ENCODE measurements around the gene TMEM95.
A peak's percentile ranks its signal among the peaks of the same experiment; 100 is the strongest.

The TMEM95 gene

GRCh38 chr17:7348478-7349242, 6.3 kb upstream of the TMEM95 start:
- Histone ChIP-seq H3K4me3 (ENCODE audit: low read depth, low read length) (no peak overlapping the region), H3K9ac (ENCODE audit: low read depth, low read length) (no peak overlapping the region), H3K36me3 (ENCODE audit: control insufficient read depth, insufficient read depth, low read length) (no peaks in the 10 kb centered on the region), H3K9me3 (ENCODE audit: control insufficient read depth, insufficient read depth, low read length) (no peaks in the 10 kb centered on the region), H3K4me1 (ENCODE audit: control insufficient read depth, insufficient read depth, low read length) (peaks cover 9% of the 10 kb centered on the region), H3K27me3 (ENCODE audit: control insufficient read depth, insufficient read depth, low read length) (peaks cover 3% of the 10 kb centered on the region), H3K27ac (ENCODE audit: low read depth, low read length) (no peak overlapping the region)

GRCh38 chr17:7351665-7352502, 3.1 kb upstream of the TMEM95 start, which contains the start of gene KCTD11:
Gene KCTD11 (plus strand): TSS chr17:7352162.
- Histone ChIP-seq H3K27me3 (ENCODE audit: control insufficient read depth, insufficient read depth, low read length) (peaks cover 3% of the 10 kb centered on the region), H3K27ac (ENCODE audit: low read depth, low read length) (peak within 1 kb of the TSS; percentile 93), H3K36me3 (ENCODE audit: control insufficient read depth, insufficient read depth, low read length) (no peaks in the 10 kb centered on the region), H3K9ac (ENCODE audit: low read depth, low read length) (peak within 1 kb of the TSS; percentile 75), H3K9me3 (ENCODE audit: control insufficient read depth, insufficient read depth, low read length) (no peaks in the 10 kb centered on the region), H3K4me1 (ENCODE audit: control insufficient read depth, insufficient read depth, low read length) (peaks cover 14% of the 10 kb centered on the region), H3K4me3 (ENCODE audit: low read depth, low read length) (peak within 1 kb of the TSS; percentile 88)

- peak overlapping the region; percentile 88 for H3K4me3 ChIP-seq (ENCODE audit: low read depth, low read length)
- H3K4me1 ChIP-seq (ENCODE audit: control insufficient read depth, insufficient read depth, low read length), result peaks cover 14% of the 10 kb centered on the region
- H3K9ac ChIP-seq (ENCODE audit: low read depth, low read length), result peak overlapping the region; percentile 75; the same call in 1 of the 2 replicates
- no peaks in the 10 kb centered on the region for H3K9me3 ChIP-seq (ENCODE audit: control insufficient read depth, insufficient read depth, low read length)
- H3K27me3 ChIP-seq (ENCODE audit: control insufficient read depth, insufficient read depth, low read length), result peaks cover 3% of the 10 kb centered on the region
- peak overlapping the region; percentile 93 for H3K27ac ChIP-seq (ENCODE audit: low read depth, low read length)
- no peaks in the 10 kb centered on the region for H3K36me3 ChIP-seq (ENCODE audit: control insufficient read depth, insufficient read depth, low read length)
Observed at GRCh38 chr17:7352503-7352889, 2.5 kb upstream of the TMEM95 start.

GRCh38 chr17:7352910-7353635, 1.9 kb upstream of the TMEM95 start:
- Histone ChIP-seq H3K9ac (ENCODE audit: low read depth, low read length) (no peak overlapping the region), H3K36me3 (ENCODE audit: control insufficient read depth, insufficient read depth, low read length) (no peaks in the 10 kb centered on the region), H3K4me1 (ENCODE audit: control insufficient read depth, insufficient read depth, low read length) (peaks cover 14% of the 10 kb centered on the region), H3K9me3 (ENCODE audit: control insufficient read depth, insufficient read depth, low read length) (no peaks in the 10 kb centered on the region), H3K27ac (ENCODE audit: low read depth, low read length) (no peak overlapping the region), H3K4me3 (ENCODE audit: low read depth, low read length) (no peak overlapping the region), H3K27me3 (ENCODE audit: control insufficient read depth, insufficient read depth, low read length) (peaks cover 3% of the 10 kb centered on the region)

- H3K9ac ChIP-seq (ENCODE audit: low read depth, low read length), result no peak overlapping the region
- no peaks in the 10 kb centered on the region for H3K9me3 ChIP-seq (ENCODE audit: control insufficient read depth, insufficient read depth, low read length)
- H3K4me1 ChIP-seq (ENCODE audit: control insufficient read depth, insufficient read depth, low read length), result peaks cover 12% of the 10 kb centered on the region
- no peaks in the 10 kb centered on the region for H3K36me3 ChIP-seq (ENCODE audit: control insufficient read depth, insufficient read depth, low read length)
- no peak overlapping the region for H3K27ac ChIP-seq (ENCODE audit: low read depth, low read length)
- H3K4me3 ChIP-seq (ENCODE audit: low read depth, low read length), result no peak overlapping the region
- H3K27me3 ChIP-seq (ENCODE audit: control insufficient read depth, insufficient read depth, low read length), result peaks cover 3% of the 10 kb centered on the region
Observed at GRCh38 chr17:7354262-7354843, 603 bp upstream of the TMEM95 start.

GRCh38 chr17:7355573-7355972, 617 bp downstream of the TMEM95 start:
- Histone ChIP-seq H3K4me3 (ENCODE audit: low read depth, low read length) (no peak overlapping the region), H3K36me3 (ENCODE audit: control insufficient read depth, insufficient read depth, low read length) (no peaks in the 10 kb centered on the region), H3K9ac (ENCODE audit: low read depth, low read length) (no peak overlapping the region), H3K4me1 (ENCODE audit: control insufficient read depth, insufficient read depth, low read length) (peaks cover 5% of the 10 kb centered on the region; the same call in 1 of the 2 replicates), H3K27ac (ENCODE audit: low read depth, low read length) (no peak overlapping the region), H3K27me3 (ENCODE audit: control insufficient read depth, insufficient read depth, low read length) (peaks cover 3% of the 10 kb centered on the region), H3K9me3 (ENCODE audit: control insufficient read depth, insufficient read depth, low read length) (no peaks in the 10 kb centered on the region)

- Histone ChIP-seq H3K9me3 (ENCODE audit: control insufficient read depth, insufficient read depth, low read length) (no peaks in the 10 kb centered on the region), H3K27ac (ENCODE audit: low read depth, low read length) (no peak overlapping the region), H3K4me1 (ENCODE audit: control insufficient read depth, insufficient read depth, low read length) (peaks cover 5% of the 10 kb centered on the region; the same call in 1 of the 2 replicates), H3K9ac (ENCODE audit: low read depth, low read length) (no peak overlapping the region), H3K27me3 (ENCODE audit: control insufficient read depth, insufficient read depth, low read length) (no peaks in the 10 kb centered on the region; the same call in 1 of the 2 replicates), H3K4me3 (ENCODE audit: low read depth, low read length) (peak overlapping the region; percentile 49), H3K36me3 (ENCODE audit: control insufficient read depth, insufficient read depth, low read length) (no peaks in the 10 kb centered on the region)
Observed at GRCh38 chr17:7356072-7356549, 1.2 kb downstream of the TMEM95 start.

- H3K27me3 ChIP-seq (ENCODE audit: control insufficient read depth, insufficient read depth, low read length), result no peaks in the 10 kb centered on the region
- no peak overlapping the region for H3K27ac ChIP-seq (ENCODE audit: low read depth, low read length)
- H3K9ac ChIP-seq (ENCODE audit: low read depth, low read length), result no peak overlapping the region
- no peaks in the 10 kb centered on the region for H3K36me3 ChIP-seq (ENCODE audit: control insufficient read depth, insufficient read depth, low read length)
- 0 out of 2 replicates have a peak overlapping the region, but pooled peaks have one; percentile 49 for H3K4me3 ChIP-seq (ENCODE audit: low read depth, low read length)
- H3K9me3 ChIP-seq (ENCODE audit: control insufficient read depth, insufficient read depth, low read length), result no peaks in the 10 kb centered on the region
- peaks cover 5% of the 10 kb centered on the region; the same call in 1 of the 2 replicates for H3K4me1 ChIP-seq (ENCODE audit: control insufficient read depth, insufficient read depth, low read length)
Observed at GRCh38 chr17:7356756-7357155, 1.8 kb downstream of the TMEM95 start.

GRCh38 chr17:7357381-7357780, 2.4 kb downstream of the TMEM95 start:
- Histone ChIP-seq H3K36me3 (ENCODE audit: control insufficient read depth, insufficient read depth, low read length) (no peaks in the 10 kb centered on the region), H3K27me3 (ENCODE audit: control insufficient read depth, insufficient read depth, low read length) (no peaks in the 10 kb centered on the region), H3K27ac (ENCODE audit: low read depth, low read length) (no peak overlapping the region), H3K4me1 (ENCODE audit: control insufficient read depth, insufficient read depth, low read length) (peaks cover 5% of the 10 kb centered on the region; the same call in 1 of the 2 replicates), H3K9me3 (ENCODE audit: control insufficient read depth, insufficient read depth, low read length) (no peaks in the 10 kb centered on the region), H3K9ac (ENCODE audit: low read depth, low read length) (no peak overlapping the region), H3K4me3 (ENCODE audit: low read depth, low read length) (no peak overlapping the region)

- H3K27ac ChIP-seq (ENCODE audit: low read depth, low read length), result no peak overlapping the region
- no peak overlapping the region for H3K4me3 ChIP-seq (ENCODE audit: low read depth, low read length)
- H3K9ac ChIP-seq (ENCODE audit: low read depth, low read length), result no peak overlapping the region
- no peaks in the 10 kb centered on the region for H3K9me3 ChIP-seq (ENCODE audit: control insufficient read depth, insufficient read depth, low read length)
- H3K36me3 ChIP-seq (ENCODE audit: control insufficient read depth, insufficient read depth, low read length), result no peaks in the 10 kb centered on the region
- H3K4me1 ChIP-seq (ENCODE audit: control insufficient read depth, insufficient read depth, low read length), result no peaks in the 10 kb centered on the region
- no peaks in the 10 kb centered on the region for H3K27me3 ChIP-seq (ENCODE audit: control insufficient read depth, insufficient read depth, low read length)
Observed at GRCh38 chr17:7361906-7362305, 7.0 kb downstream of the TMEM95 start.
